GM12874 (cell line): Measurements from ENCODE around the gene PTCSC3.

ENCODE experiments used
- CTCF ChIP-seq: IDR thresholded peaks from 2 replicates; pipeline ENCODE4 v1.5.1; 2011; ENCODE audit warnings: low read depth, mild to moderate bottlenecking, control low read depth, low read length, moderate library complexity; ENCODE audit not compliant: insufficient read depth

Gene PTCSC3

GRCh38 chr14:36161776-36162175 lies 14.7 kb downstream of the PTCSC3 start:
- TF ChIP-seq CTCF = no peak

GRCh38 chr14:36151335-36151734 lies 25.2 kb downstream of the PTCSC3 start:
- TF ChIP-seq CTCF = no peak

- TF ChIP-seq CTCF = no peak
These were observed 42.5 kb downstream of the PTCSC3 start for GRCh38 chr14:36134038-36134437.

DNA sequence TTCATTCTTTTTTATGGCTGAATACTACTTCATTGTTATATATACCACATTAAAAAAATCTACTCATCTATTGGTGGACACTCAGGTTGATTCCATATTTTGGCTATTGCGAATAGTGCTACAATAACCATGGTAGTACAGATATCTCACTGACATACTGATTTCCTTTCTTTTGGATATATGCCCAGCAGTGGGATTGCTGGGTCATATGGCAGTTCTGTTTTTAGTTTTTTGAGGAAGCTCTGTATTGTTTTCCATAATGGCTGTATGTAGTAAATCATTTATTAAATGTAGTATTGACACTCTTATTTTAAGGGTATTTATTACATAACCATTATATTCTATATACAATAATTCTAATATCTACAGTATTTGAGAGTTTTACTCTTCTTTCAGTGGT lies 43.7 kb downstream of the PTCSC3 start:
- no peak for TF ChIP-seq CTCF

GRCh38 chr14:36130186-36130585 lies 46.3 kb downstream of the PTCSC3 start:
- TF ChIP-seq CTCF = no peak

- TF ChIP-seq CTCF = no peak
These were observed 47.3 kb downstream of the PTCSC3 start for GRCh38 chr14:36129181-36129580.

DNA sequence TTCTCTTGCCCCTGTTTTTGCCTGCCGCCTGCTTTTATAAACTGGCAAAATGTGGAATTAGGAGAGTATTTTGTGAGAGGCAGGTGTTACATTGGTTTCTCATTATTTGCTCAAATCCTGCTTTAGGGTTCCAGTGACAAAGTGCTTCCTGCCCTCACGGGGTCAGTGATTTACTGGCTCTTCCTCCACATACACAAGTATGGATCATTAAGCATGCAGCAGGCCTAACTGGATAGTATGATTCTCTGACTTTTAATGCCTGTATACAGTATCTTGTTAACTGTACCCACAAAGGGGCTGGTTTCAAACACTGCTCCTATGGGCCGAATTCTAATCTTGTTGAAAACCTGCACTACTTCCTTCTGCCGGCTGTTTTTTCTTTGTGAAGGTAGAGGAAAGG lies 63.2 kb downstream of the PTCSC3 start:
- TF ChIP-seq CTCF = no peak

- TF ChIP-seq CTCF = no peak
These were observed 64.5 kb downstream of the PTCSC3 start for GRCh38 chr14:36111822-36112583.
